SK-N-SH (cell line): ENCODE measurements around the gene PLVAP. TPM values are rescaled to one million over a fixed set of nuclear protein-coding genes. Genes with fewer than 3 reads are reported as not detected.

ENCODE experiments used
- CTCF ChIA-PET: fragments of 300-600, 350-600 bp; formaldehyde crosslinking; extraction: SDS; loops from one replicate; lab custom pipeline; 2021; lab: Yijun Ruan, JAX
- POLR2A ChIA-PET: fragments of 350-600 bp; sonication (Branson Sonifier 250); formaldehyde crosslinking; extraction: SDS; loops from one replicate; lab custom pipeline; 2020; ENCODE audit warnings: antibody characterized with exemption, inconsistent platforms; lab: Yijun Ruan, JAX
- DNase-seq: peaks from one replicate; pipeline ENCODE4 v3.0.0; 2012
- H2AFZ ChIP-seq: fragments of 200-600 bp; sonication (generic); 2 replicates; pipeline ENCODE4 v1.8.1; 2016; ENCODE audit warnings: antibody characterized with exemption, mild to moderate bottlenecking, low read depth
- H3F3A ChIP-seq: fragments of 200-600 bp; sonication (generic); replicated peaks from 2 replicates; pipeline ENCODE3; 2016; ENCODE audit warnings: antibody characterized with exemption, mild to moderate bottlenecking; ENCODE audit not compliant: insufficient read depth
- H3K27ac ChIP-seq, 2 experiments: fragments of 200-500 bp in 1 of 2; fragments of 200-600 bp in 1 of 2; sonication (Bioruptor generic) in 1 of 2; sonication (generic), shearing (Covaris generic) in 1 of 2; 2 replicates each; pipeline versions ENCODE4 v1.5.1 to v1.6.1; 2014 to 2016; ENCODE audit warnings: low read depth in 2 of 2, inconsistent platforms in 1 of 2, low read length in 1 of 2, mild to moderate bottlenecking in 1 of 2, mixed read lengths in 1 of 2
- H3K27me3 ChIP-seq: fragments of 200-600 bp; sonication (generic), shearing (Covaris generic); 2 replicates; pipeline ENCODE4 v1.6.1; 2016; ENCODE audit warnings: mixed run types; ENCODE audit not compliant: insufficient read depth
- H3K36me3 ChIP-seq, 2 experiments: fragments of 200-500 bp in 1 of 2; fragments of 200-600 bp in 1 of 2; sonication (Bioruptor generic) in 1 of 2; sonication (generic) in 1 of 2; replicated peaks in 1 of 2; 2 replicates each; pipeline versions ENCODE3 to v1.5.1; 2014 to 2016; ENCODE audit warnings: low read length in 1 of 2, mild to moderate bottlenecking in 1 of 2; ENCODE audit not compliant: insufficient read depth in 2 of 2, control insufficient read depth in 1 of 2
- H3K4me1 ChIP-seq, 2 experiments: fragments of 200-500 bp in 1 of 2; fragments of 200-600 bp in 1 of 2; sonication (Bioruptor generic) in 1 of 2; sonication (generic), shearing (Covaris generic) in 1 of 2; 2 replicates each; pipeline versions ENCODE4 v1.5.1 to v1.6.1; 2014 to 2016; ENCODE audit warnings: low read depth in 1 of 2, low read length in 1 of 2, mixed run types in 1 of 2; ENCODE audit not compliant: insufficient read depth in 2 of 2, control insufficient read depth in 1 of 2
- H3K4me2 ChIP-seq: fragments of 200-600 bp; sonication (generic), shearing (Covaris generic); 2 replicates; pipeline ENCODE4 v1.6.1; 2017; ENCODE audit warnings: mixed run types
- H3K4me3 ChIP-seq, 2 experiments: fragments of 200-500 bp in 1 of 2; fragments of 200-600 bp in 1 of 2; sonication (Bioruptor generic) in 1 of 2; sonication (generic), shearing (Covaris generic) in 1 of 2; 2 replicates each; pipeline versions ENCODE4 v1.5.1 to v1.8.1; 2014 to 2016; ENCODE audit warnings: low read depth in 2 of 2, inconsistent platforms in 1 of 2, low read length in 1 of 2, mild to moderate bottlenecking in 1 of 2, mixed read lengths in 1 of 2, moderate library complexity in 1 of 2
- H3K79me2 ChIP-seq: fragments of 200-600 bp; sonication (generic); 2 replicates; pipeline ENCODE4 v1.8.1; 2017; ENCODE audit warnings: mild to moderate bottlenecking; ENCODE audit not compliant: insufficient read depth
- H3K9ac ChIP-seq: fragments of 200-600 bp; sonication (generic); 2 replicates; pipeline ENCODE4 v1.6.1; 2017; ENCODE audit warnings: mixed run types
- H3K9me2 ChIP-seq: fragments of 200-600 bp; sonication (generic); 2 replicates; pipeline ENCODE4 v1.6.1; 2017; ENCODE audit warnings: mixed run types
- H3K9me3 ChIP-seq: fragments of 200-600 bp; sonication (generic); 2 replicates; pipeline ENCODE4 v1.6.1; 2017; ENCODE audit warnings: mixed run types, mild to moderate bottlenecking, moderate library complexity
- H4K20me1 ChIP-seq: fragments of 200-600 bp; sonication (generic); 2 replicates; pipeline ENCODE4 v1.6.1; 2017; ENCODE audit warnings: mild to moderate bottlenecking, mixed run types; ENCODE audit not compliant: insufficient read depth
- CHD2 ChIP-seq: fragments of 150-350 bp; IDR thresholded peaks from 2 replicates; pipeline ENCODE4 v1.6.1; 2018; ENCODE audit warnings: low read length; ENCODE audit not compliant: partially characterized antibody
- CTCF ChIP-seq: fragments of 200-600 bp; sonication (generic); IDR thresholded peaks from 2 replicates; pipeline ENCODE4 v1.6.1; 2017; ENCODE audit warnings: antibody characterized with exemption, mild to moderate bottlenecking, moderate library complexity
- EP300 ChIP-seq, 2 experiments: IDR thresholded peaks; 2 replicates each; pipeline versions ENCODE4 v1.4.0 to v1.6.1; 2012; ENCODE audit warnings: borderline replicate concordance in 1 of 2, low read depth in 1 of 2, low read length in 1 of 2
- IRF3 ChIP-seq: fragments of 150-350 bp; IDR thresholded peaks from 2 replicates; pipeline ENCODE4 v1.6.1; 2016; ENCODE audit warnings: mild to moderate bottlenecking, low read depth, low read length
- JUND ChIP-seq: IDR thresholded peaks from 2 replicates; pipeline ENCODE4 v1.4.0; 2012
- MAX ChIP-seq: IDR thresholded peaks from 2 replicates; pipeline ENCODE4 v1.4.0; 2012; ENCODE audit warnings: low read depth
- MXI1 ChIP-seq: IDR thresholded peaks from 2 replicates; pipeline ENCODE4 v1.6.1; 2012; ENCODE audit warnings: mild to moderate bottlenecking, low read depth, low read length, improper control_type of control experiment
- NRF1 ChIP-seq: IDR thresholded peaks from 2 replicates; pipeline ENCODE4 v1.6.1; 2012; ENCODE audit warnings: low read depth, mild to moderate bottlenecking, low read length
- RAD21 ChIP-seq: IDR thresholded peaks from 2 replicates; pipeline ENCODE4 v1.6.1; 2012; ENCODE audit warnings: mild to moderate bottlenecking, low read length
- REST ChIP-seq: IDR thresholded peaks from 2 replicates; pipeline ENCODE4 v1.6.1; 2012; ENCODE audit warnings: mild to moderate bottlenecking, low read depth, low read length, moderate library complexity
- TCF12 ChIP-seq: IDR thresholded peaks from 2 replicates; pipeline ENCODE4 v1.4.0; 2012
- USF1 ChIP-seq: IDR thresholded peaks from 2 replicates; pipeline ENCODE4 v1.4.0; 2012; ENCODE audit warnings: low read depth, borderline replicate concordance
- USF2 ChIP-seq: fragments of 150-350 bp; IDR thresholded peaks from 2 replicates; pipeline ENCODE4 v1.6.1; 2017; ENCODE audit warnings: antibody characterized with exemption, low read length, low read depth, borderline replicate concordance
- WGBS: methylation state at CpG from one replicate; pipeline ENCODE4 v1.1.6; 2017; ENCODE audit warnings: low lambda C conversion rate; 5-methylcytosine and 5-hydroxymethylcytosine counted together
- polyA plus RNA-seq, 3 experiments: library from polyadenylated mRNA; depleted of rRNA; stranded (reverse); fragments of >200 nt; gene quantifications; 2 replicates each; pipeline ENCODE4 v1.2.3, GENCODE V29; 2012

The PLVAP gene
- polyA plus RNA-seq, 1 of the 3 experiments (the other 2 are of a cell fraction), result not detected

- Histone ChIP-seq H3K27ac (no peak overlapping the region), H3K79me2 (no peaks in the 10 kb centered on the region), H3K9ac (no peak overlapping the region), H3K4me3 (no peak overlapping the region), H3K27me3 (no peaks in the 10 kb centered on the region), H3K9me3 (no peaks in the 10 kb centered on the region), H3K4me1 (peaks cover 5% of the 10 kb centered on the region in 2 experiments; a peak in 1 of 4 replicates), H2AFZ (no peak overlapping the region), H3K36me3 (no peaks in the 10 kb centered on the region), H3K9me2 (no peaks in the 10 kb centered on the region)
- ChIA-PET CTCF (interaction anchor here (1.0 kb wide), 2 partner anchors 21 to 33 kb away, joined by 3 to 8 read pairs; no protein-coding TSS in a partner anchor), POLR2A (no interaction called here)
- 80% methylated on average over 8 of the region's 8 CpGs for WGBS
- DNase-seq, result no peak
- no peak for TF ChIP-seq IRF3
- no peak for TF ChIP-seq NRF1
- TF ChIP-seq RAD21, result no peak
- TF ChIP-seq JUND, result no peak
- TF ChIP-seq USF1, result no peak
- no peak for TF ChIP-seq MAX
- no peak for TF ChIP-seq USF2
- no peak for TF ChIP-seq EP300 (IDR thresholded peaks at IDR 0.05; ENCODE audit: borderline replicate concordance in 1 of 2, low read depth in 1 of 2, low read length in 1 of 2)
- no peak for TF ChIP-seq CTCF
- TF ChIP-seq MXI1, result no peak
- no peak for TF ChIP-seq REST
- no peak for TF ChIP-seq TCF12
- no peak for TF ChIP-seq CHD2
- TF ChIP-seq, all 33 proteins: peak for 0
- Histone ChIP-seq H3K4me2 (no peak overlapping the region), H3F3A (no peaks in the 10 kb centered on the region), H4K20me1 (no peaks in the 10 kb centered on the region)
Observed at GRCh38 chr19:17353386-17353785, 23.8 kb downstream of the PLVAP start.
